ENCODE data around the gene DLD.
A peak's percentile ranks its signal among the peaks of the same experiment; 100 is the strongest.

The DLD gene

DNA sequence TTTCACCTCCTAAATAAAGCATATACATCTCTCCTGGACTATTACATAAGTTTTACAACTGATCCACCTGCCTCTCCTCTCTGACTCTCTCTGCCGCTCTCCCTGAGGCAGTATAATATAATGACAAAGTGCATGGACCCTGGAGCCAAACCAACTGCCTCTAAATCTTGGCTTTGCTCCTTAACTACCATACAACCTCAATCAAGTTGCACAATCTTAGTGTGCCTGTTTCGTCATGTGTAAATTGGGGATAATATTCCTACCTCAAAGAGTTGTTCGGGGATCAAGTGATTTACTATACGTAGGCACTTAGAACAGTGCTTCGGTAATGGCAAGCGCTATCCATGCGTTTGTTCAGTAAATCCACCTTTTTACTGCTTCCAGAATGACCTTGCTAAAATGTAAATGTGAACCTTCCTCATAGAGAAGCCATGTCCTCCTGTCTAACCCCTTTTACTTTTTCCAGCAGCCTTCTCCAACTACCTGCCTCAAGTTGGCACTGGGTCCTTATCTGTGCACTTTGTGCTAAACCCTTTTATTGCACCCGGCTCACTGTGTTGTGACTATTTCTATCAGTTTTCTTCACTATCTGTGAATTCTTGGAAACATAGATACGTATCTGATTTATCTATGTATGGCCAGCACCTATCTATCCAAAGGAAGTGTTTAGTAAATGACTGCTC, 30.6 kb upstream of the DLD start:
- Mint-ChIP-seq H3K36me3 (peaks cover 1% of the 10 kb centered on the region), H3K4me3 (no peak overlapping the region), H3K27ac (no peak overlapping the region), H3K4me1 (peaks cover 34% of the 10 kb centered on the region), H3K9me3 (no peaks in the 10 kb centered on the region), H3K27me3 (peaks cover 19% of the 10 kb centered on the region)
- CTCF ChIA-PET = interaction anchor here (0.8 kb wide), 1 partner anchor 15 kb away, joined by 3 read pairs; no protein-coding TSS in a partner anchor
- DNase-seq = no peak

DNA sequence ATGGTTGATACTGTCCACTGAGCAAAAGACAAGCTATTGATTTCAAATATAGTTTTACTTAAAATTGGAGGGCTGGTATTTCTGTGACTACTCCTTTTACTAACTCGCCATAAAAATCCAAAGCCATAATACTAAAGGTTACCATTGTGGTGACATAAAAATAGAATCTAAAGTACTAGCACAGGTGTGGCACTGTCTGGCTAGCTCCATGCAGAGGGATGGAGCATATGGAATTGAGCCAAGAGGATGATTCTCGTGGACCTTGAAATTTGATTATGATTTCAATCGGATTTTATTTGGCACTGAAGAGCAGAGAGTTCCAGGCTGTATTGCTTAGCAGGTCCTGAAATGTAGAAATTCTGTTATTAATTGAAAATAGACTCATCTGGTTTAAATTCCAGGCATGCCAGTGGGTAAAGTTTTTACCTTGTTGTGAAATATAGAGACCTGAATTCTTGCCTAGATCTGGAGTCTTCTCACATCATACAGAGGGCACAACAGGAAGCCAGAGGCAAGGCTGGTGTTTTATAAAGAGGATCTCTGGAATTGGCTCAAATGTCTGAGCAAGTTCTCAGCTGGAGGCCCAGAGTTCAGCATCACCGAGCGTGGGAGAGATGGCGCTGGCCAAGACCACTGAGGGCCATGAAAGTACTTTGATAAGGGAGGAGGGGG, 29.9 kb upstream of the DLD start:
- Mint-ChIP-seq H3K4me3 (no peak overlapping the region), H3K36me3 (peaks cover 1% of the 10 kb centered on the region), H3K27me3 (peaks cover 19% of the 10 kb centered on the region), H3K27ac (no peak overlapping the region), H3K9me3 (no peaks in the 10 kb centered on the region), H3K4me1 (peaks cover 36% of the 10 kb centered on the region)
- DNase-seq = no peak
- CTCF ChIA-PET = interaction anchor here (0.8 kb wide), 1 partner anchor 14 kb away, joined by 3 read pairs; no protein-coding TSS in a partner anchor

DNA sequence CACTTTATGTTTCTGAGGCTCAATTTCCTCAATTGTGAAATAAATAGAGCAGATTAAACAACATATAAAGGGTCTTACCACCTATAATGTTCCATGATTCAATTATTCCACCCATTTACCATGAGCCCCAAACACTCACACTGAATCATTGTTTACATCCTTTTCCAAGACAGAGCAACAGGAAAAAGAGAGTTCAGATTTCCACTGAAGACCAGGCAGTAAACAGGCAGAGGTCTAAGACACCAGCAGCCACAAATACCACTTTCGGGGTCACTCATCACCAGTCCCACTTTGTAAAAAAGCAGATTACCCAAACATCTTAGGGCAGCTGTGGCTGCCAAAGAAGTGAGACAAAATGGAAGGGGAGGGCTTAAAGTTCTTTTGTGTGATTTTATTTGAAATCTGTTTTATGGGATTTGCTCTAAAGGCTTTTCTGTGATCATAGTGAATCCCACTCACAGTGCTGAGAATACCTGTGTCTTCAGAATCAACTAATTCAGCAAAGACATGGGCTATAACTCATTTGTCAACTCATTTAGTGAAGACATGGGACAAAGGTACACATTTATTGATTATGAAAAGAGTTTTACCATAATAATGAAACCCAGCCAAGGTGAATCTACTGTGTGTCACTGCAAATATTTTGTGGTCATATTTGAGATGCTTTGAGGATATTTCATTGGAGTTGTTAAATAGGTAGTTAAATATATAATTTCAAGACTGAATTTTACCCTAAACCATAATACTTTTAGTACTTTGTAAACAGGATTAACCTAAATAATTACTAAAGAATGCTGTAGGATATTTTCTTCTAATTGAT, 24.8 kb upstream of the DLD start:
- peaks cover 23% of the 10 kb centered on the region for H3K27me3 Mint-ChIP-seq
- H3K4me3 Mint-ChIP-seq = no peak overlapping the region
- H3K9me3 Mint-ChIP-seq = no peaks in the 10 kb centered on the region
- H3K36me3 Mint-ChIP-seq = no peaks in the 10 kb centered on the region
- CTCF ChIA-PET = interaction anchor here (1.6 kb wide), 1 partner anchor 13 kb away, joined by 3 read pairs; no protein-coding TSS in a partner anchor
- peak overlapping the region; percentile 2 for H3K27ac Mint-ChIP-seq
- H3K4me1 Mint-ChIP-seq = peaks cover 19% of the 10 kb centered on the region
- no peak for DNase-seq

DNA sequence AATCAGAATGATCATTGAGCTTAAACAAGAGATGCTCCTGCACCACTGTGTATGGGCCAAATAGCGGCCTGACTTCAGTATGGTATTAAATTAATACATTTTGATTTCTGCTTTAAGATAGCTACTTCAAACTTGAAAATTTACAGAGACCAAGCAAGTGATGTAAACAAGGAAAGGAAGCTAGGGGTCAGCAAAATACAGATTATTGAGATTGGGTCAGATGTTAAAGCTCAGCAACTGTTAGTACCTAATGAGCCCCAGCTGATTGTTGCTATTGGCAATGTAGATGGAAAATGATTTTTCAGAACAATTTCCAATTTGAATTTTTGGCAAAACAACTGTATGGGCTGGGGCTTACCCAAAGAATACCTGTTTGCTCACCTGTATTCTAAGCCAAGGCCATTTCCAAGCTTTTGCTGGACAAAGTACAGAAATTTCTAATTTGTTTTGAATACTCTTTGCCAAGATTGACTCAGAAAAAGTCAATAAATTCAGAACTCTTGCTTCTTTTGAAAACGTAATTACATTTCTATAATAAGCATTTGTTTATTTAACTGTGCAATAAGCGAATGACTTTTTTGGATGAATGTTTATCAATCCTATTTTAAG, 23.0 kb upstream of the DLD start:
- H3K4me1 Mint-ChIP-seq = peaks cover 21% of the 10 kb centered on the region
- DNase-seq = no peak
- H3K4me3 Mint-ChIP-seq = no peak overlapping the region
- H3K27ac Mint-ChIP-seq = no peak overlapping the region
- CTCF ChIA-PET = interaction anchor here (1.0 to 2.6 kb wide), 5 partner anchors 10 to 671 kb away, joined by 3 to 9 read pairs (median 3); partner anchors contain the start of gene CBLL1
- peaks cover 30% of the 10 kb centered on the region for H3K27me3 Mint-ChIP-seq
- H3K36me3 Mint-ChIP-seq = no peaks in the 10 kb centered on the region
- no peaks in the 10 kb centered on the region for H3K9me3 Mint-ChIP-seq

DNA sequence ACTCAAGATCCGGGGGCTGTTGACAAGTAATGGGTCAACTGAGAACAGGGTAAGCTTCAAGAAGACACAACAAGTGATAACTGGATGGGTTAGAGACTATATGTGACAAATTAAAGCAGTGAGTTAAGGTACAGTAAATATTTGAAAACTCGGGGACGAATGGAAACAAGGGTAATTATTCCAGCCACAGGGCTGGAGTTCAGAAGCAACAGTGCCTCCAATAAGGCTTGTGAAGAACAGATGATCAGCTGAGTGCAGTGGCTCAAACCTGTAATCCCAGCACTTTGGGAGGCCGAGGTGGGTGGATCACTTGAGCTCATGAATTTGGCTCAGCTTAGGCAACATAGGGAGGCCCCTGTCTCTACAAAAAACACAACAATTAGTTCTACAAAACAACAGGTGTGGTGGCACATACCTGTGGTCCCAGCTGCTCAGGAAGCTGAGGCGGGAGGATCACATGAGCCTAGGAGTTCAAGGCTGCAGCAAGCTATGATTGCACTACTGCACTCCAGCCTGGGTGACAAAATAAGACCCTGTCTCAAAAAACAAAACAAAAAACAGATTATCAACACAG, 20.5 kb upstream of the DLD start:
- Mint-ChIP-seq H3K27me3 (peaks cover 15% of the 10 kb centered on the region), H3K9me3 (no peaks in the 10 kb centered on the region), H3K4me3 (no peak overlapping the region), H3K27ac (no peak overlapping the region), H3K36me3 (no peaks in the 10 kb centered on the region), H3K4me1 (peaks cover 26% of the 10 kb centered on the region)
- peak; percentile 30 for DNase-seq
- CTCF ChIA-PET = interaction anchor here (0.8 to 12.6 kb wide), 3 partner anchors 10 to 669 kb away, joined by 3 to 176 read pairs (median 3); partner anchors contain the start of gene CBLL1

DNA sequence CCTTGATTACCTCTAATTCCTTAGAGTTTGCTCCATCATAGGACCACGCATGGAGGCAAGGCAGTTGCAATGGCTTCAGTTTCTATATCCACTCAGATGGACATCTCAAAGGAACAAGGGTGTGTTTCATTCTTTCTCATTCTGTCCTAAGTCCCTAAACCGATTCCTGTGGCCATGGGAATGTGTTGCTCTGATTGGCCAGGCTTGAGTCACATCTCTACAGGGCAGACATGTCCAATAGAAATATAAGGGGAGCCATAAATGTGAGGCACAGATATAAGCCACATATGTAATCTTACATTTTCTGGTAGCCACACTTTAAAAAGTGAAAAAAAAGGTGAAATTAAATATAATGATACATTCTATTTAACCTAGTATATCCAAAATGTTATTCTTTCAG, 16.9 kb upstream of the DLD start:
- CTCF ChIA-PET = interaction anchor here (1.0 to 12.6 kb wide), 8 partner anchors 17 to 672 kb away, joined by 3 to 176 read pairs (median 9); partner anchors contain the start of gene CBLL1
- Mint-ChIP-seq H3K27me3 (peaks cover 11% of the 10 kb centered on the region), H3K9me3 (no peaks in the 10 kb centered on the region), H3K27ac (no peak overlapping the region), H3K4me3 (no peak overlapping the region), H3K4me1 (peaks cover 39% of the 10 kb centered on the region), H3K36me3 (no peaks in the 10 kb centered on the region)
- no peak for DNase-seq

DNA sequence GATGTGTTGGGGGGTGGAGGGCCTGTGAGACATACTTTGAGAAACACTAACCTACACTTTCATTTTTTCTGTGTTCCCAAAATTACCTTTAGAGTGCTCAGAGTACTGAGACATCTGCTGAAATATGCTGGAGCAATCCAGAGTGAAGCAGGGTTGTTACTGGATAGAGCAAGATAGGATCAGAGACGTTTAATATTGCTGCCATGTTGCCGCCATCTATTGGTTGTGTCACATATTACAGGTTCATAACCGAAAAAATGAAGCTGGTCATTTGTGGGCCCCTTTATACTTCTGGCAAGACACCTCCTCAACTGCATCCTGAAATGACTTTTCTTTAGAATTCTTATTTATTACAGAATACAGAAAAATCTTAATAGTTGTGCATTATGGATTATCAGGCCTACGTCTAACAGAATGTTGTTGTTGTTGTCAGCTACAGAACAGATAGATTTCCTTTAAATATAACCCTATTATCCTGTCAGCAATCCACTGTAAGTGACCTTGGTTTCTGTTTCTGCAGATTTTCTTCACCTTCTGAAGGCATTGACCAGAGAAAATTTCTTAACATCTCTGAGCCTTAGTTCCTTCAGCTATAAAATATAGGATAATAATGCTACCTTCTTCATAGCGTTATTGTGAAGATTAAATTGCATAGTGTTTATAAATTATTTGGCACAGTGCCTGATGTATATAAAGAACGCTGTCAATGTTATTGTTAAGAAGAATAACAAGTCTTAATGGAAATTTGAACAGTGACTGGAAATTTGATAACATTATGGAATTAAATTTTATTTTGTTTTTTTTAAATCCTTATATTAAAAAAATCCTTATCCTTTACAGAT, 16.2 kb upstream of the DLD start:
- no peak overlapping the region for H3K27ac Mint-ChIP-seq
- no peak overlapping the region for H3K4me3 Mint-ChIP-seq
- peaks cover 11% of the 10 kb centered on the region for H3K27me3 Mint-ChIP-seq
- CTCF ChIA-PET = interaction anchor here (0.5 to 12.6 kb wide), 21 partner anchors 10 to 727 kb away, joined by 3 to 176 read pairs (median 4); partner anchors contain the start of genes CBLL1, DLD and HBP1
- H3K9me3 Mint-ChIP-seq = no peaks in the 10 kb centered on the region
- peak; percentile 58 for DNase-seq
- H3K36me3 Mint-ChIP-seq = no peaks in the 10 kb centered on the region
- H3K4me1 Mint-ChIP-seq = peaks cover 43% of the 10 kb centered on the region

DNA sequence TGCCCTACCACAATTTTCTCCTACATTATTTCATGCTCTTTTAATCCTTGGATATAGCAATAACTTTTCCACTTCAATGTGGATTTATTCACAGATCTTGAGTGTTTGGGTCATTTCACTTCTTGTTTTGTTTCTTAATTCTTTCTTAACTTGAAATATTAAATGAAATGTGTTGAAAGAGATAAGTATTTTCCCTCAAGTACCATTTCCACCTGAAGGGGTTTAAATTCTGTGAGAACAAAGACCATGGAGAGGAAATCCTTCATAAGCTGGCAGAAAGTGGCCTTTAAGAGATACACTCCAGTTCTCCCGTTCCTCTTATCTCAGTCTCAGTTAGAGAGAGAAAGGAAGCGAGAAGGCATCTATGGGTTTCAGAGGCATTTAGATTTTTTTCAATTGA, 14.1 kb upstream of the DLD start:
- H3K4me3 Mint-ChIP-seq = no peak overlapping the region
- H3K27me3 Mint-ChIP-seq = peaks cover 15% of the 10 kb centered on the region
- DNase-seq = no peak
- CTCF ChIA-PET = interaction anchor here (0.6 to 12.6 kb wide), 7 partner anchors 9 to 413 kb away, joined by 3 to 176 read pairs (median 4); partner anchors contain the start of gene CBLL1
- H3K4me1 Mint-ChIP-seq = peaks cover 33% of the 10 kb centered on the region
- H3K9me3 Mint-ChIP-seq = no peaks in the 10 kb centered on the region
- H3K36me3 Mint-ChIP-seq = no peaks in the 10 kb centered on the region
- no peak overlapping the region for H3K27ac Mint-ChIP-seq

DNA sequence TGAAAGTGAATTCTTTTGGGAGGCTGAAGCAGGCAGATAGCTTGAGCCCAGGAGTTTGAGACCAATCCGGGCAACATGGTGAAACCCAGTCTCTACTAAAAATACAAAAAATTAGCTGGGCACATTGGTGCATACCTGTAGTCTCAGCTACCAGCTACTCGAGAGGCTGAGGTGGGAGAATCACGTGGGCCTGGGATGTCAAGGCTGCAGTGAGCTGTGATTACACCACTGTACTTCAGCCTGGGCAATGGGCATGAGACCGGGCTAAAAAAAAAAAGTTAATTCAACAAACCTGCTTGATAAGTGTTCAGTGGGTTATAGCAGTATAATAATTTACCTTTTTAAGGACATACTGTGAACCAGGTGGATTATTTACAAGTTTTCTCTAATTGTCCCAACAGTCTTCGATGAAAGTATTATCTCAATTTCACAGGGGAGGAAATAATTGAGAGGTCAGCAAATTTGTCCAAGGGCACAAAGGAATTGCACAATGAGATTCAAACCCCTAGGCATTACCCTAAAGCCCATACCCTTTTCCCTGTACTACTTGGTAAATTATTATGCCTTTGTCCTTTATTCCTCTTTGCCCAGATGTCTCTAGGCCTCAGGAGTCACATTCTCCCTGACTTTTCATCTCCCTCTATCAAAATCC, 13.1 kb upstream of the DLD start:
- CTCF ChIA-PET = interaction anchor here (0.6 to 12.6 kb wide), 8 partner anchors 10 to 414 kb away, joined by 3 to 176 read pairs (median 4); partner anchors contain the start of gene CBLL1
- H3K27ac Mint-ChIP-seq = no peak overlapping the region
- peaks cover 33% of the 10 kb centered on the region for H3K4me1 Mint-ChIP-seq
- no peak for DNase-seq
- H3K36me3 Mint-ChIP-seq = no peaks in the 10 kb centered on the region
- H3K27me3 Mint-ChIP-seq = peaks cover 10% of the 10 kb centered on the region
- no peaks in the 10 kb centered on the region for H3K9me3 Mint-ChIP-seq
- H3K4me3 Mint-ChIP-seq = no peak overlapping the region

DNA sequence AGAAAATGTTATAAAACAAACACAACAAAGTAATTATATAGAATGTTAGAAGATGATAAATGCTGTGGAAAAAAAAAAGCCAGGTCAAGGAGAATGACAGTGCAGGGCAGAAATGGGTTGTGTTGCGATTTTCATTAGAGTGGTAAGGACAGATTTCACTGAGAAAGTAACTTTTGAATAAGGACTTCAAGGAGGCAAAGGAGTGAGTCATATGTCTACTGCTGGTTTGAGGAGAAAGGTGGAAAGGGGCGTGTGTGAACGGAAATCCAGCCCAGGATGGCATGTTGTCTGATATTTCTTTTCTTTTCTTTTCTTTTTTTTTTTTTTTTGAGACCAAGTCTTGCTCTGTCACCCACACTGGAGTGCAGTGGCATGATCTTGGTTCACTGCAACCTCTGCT, 12.3 kb upstream of the DLD start:
- Mint-ChIP-seq H3K4me3 (no peak overlapping the region), H3K27ac (no peak overlapping the region), H3K9me3 (no peaks in the 10 kb centered on the region), H3K36me3 (no peaks in the 10 kb centered on the region), H3K27me3 (peaks cover 14% of the 10 kb centered on the region), H3K4me1 (peaks cover 33% of the 10 kb centered on the region)
- DNase-seq = no peak
- CTCF ChIA-PET = interaction anchor here (0.8 to 12.6 kb wide), 14 partner anchors 11 to 682 kb away, joined by 3 to 176 read pairs (median 4); partner anchors contain the start of genes CBLL1, DLD and SLC26A4

DNA sequence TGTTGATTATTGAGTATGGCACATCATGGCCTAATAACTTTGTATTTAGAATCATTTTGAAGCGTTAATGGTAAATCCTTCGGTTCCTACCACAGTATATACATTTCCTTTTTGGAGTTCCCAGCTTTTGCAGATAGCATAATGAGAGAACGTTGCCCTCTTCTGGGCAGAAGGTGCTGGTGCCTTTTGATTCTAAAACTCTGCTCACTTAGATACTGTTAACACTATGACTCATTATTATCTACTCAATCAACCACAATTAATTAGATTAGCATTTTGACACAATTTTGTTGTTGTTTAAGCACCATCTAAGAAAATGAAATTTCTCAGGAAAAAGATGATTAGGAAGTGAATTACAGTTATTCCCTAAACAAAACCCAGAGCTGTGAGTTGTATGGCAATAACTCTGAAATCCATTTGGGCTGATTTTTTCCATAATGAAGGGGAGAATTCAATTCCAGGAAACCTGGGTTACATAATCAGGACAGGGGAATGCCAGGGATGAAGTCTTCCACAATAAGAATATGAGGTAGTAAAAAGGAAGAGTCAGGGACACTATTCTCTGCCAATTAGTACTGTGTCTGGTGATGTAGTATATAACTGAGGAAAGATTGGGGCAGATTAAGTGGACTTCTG, 11.5 kb upstream of the DLD start:
- CTCF ChIA-PET = interaction anchor here (0.5 to 12.6 kb wide), 18 partner anchors 9 to 732 kb away, joined by 3 to 176 read pairs (median 3); partner anchors contain the start of genes CBLL1, COG5, DLD and DUS4L
- peaks cover 32% of the 10 kb centered on the region for H3K4me1 Mint-ChIP-seq
- peak; percentile 61 for DNase-seq
- no peaks in the 10 kb centered on the region for H3K36me3 Mint-ChIP-seq
- H3K9me3 Mint-ChIP-seq = no peaks in the 10 kb centered on the region
- H3K27me3 Mint-ChIP-seq = peaks cover 20% of the 10 kb centered on the region
- H3K4me3 Mint-ChIP-seq = no peak overlapping the region
- H3K27ac Mint-ChIP-seq = peak overlapping the region; percentile 19

DNA sequence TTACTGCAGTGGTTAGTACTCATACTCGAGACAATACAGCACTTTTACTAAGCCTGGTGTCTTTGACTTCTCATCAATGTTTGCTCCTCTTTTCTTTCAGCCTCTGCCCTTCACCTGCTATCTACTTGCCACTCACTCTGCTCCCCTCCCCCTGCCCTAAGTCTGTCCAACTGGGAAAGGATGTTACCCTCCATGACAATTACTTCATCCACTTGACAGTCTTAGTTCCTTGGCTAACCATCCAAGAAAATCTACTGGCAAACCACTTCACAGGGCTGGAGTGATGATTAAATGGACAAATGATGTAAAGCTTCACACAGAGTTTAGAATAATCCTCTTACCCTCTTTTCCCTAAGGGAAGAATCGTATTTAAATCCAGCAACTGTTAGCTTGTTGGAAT, 8.2 kb upstream of the DLD start:
- no peak for DNase-seq
- Mint-ChIP-seq H3K9me3 (no peaks in the 10 kb centered on the region), H3K27ac (no peak overlapping the region), H3K4me3 (no peak overlapping the region), H3K27me3 (peaks cover 27% of the 10 kb centered on the region), H3K36me3 (no peaks in the 10 kb centered on the region), H3K4me1 (peaks cover 11% of the 10 kb centered on the region)
- CTCF ChIA-PET = interaction anchor here (0.7 to 0.9 kb wide), 2 partner anchors 16 to 263 kb away, joined by 3 read pairs; no protein-coding TSS in a partner anchor

Data from activated naive CD4-positive, alpha-beta T cell treated with anti-CD3 and anti-CD28 coated beads, Interleukin-2, amount 10 ng/mL, durations not matched to agents 7 days and 5 days (primary cell).